Breast epithelium (tissue), 3 donors: ENCODE data around the gene SCPEP1.

Experiments used
- POLR2A ChIP-seq: fragments of 450-650 bp; IDR thresholded peaks from one replicate; pipeline ENCODE4 v1.6.1; 2016; ENCODE audit warnings: antibody characterized with exemption, mild to moderate bottlenecking, moderate library complexity
- POLR2AphosphoS5 ChIP-seq, 3 donors: sonication (generic); formaldehyde crosslinking; IDR thresholded peaks; one replicate each; pipeline ENCODE4 v1.6.1; 2017; ENCODE audit warnings: antibody characterized with exemption in 3 of 3
- TF ChIP-seq, protein P1 (sequence below), 3 donors: fragments of 450-650 bp; IDR thresholded peaks; one replicate each; pipeline ENCODE4 v1.5.1; 2016 to 2017; ENCODE audit warnings: antibody characterized with exemption in 3 of 3, mild to moderate bottlenecking in 3 of 3, moderate library complexity in 3 of 3

DNA sequence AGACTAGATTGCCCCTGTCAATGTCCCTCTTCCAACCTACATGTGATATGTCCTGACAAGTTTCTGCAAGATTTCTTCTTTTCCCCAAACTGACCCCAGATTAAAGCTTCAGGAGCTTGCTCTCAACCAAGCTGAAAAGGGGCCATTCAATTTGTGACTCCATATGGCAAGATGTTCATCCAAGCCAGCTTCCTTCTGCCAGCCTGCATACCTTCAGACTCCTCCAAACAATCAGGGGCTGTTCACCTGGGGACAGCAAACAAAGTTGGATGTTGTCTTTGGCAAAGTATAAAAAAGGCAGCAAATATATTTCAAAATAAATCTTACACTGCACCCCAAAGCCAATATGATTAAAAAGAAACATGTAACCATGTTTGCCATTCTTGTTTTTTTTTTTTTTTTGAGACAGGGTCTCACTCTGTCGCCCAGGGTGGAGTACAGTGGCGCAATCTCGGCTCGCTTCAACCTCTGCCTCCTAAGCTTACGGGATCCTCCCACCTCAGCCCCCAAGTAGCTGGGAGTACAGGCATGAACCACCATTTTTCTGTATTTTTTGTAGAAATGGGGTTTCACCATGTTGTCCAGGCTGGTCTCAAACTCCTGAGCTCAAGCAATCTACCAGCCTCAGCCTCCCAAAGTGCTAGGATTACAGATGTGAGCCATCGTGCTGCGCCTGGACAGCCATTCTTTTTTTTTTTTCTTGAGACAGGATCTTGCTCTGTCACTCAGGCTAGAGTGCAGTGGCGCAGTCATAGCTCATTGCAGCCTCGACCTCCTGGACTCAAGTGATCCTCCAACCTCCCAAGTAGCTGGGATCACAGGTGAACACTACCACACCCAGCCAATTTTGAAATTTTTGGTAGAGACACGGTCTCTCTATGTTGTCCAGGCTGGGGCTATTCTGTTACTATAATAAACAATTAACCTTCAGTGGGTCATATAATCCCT lies 57.1 kb downstream of the SCPEP1 start:
- TF ChIP-seq, protein P1, sequence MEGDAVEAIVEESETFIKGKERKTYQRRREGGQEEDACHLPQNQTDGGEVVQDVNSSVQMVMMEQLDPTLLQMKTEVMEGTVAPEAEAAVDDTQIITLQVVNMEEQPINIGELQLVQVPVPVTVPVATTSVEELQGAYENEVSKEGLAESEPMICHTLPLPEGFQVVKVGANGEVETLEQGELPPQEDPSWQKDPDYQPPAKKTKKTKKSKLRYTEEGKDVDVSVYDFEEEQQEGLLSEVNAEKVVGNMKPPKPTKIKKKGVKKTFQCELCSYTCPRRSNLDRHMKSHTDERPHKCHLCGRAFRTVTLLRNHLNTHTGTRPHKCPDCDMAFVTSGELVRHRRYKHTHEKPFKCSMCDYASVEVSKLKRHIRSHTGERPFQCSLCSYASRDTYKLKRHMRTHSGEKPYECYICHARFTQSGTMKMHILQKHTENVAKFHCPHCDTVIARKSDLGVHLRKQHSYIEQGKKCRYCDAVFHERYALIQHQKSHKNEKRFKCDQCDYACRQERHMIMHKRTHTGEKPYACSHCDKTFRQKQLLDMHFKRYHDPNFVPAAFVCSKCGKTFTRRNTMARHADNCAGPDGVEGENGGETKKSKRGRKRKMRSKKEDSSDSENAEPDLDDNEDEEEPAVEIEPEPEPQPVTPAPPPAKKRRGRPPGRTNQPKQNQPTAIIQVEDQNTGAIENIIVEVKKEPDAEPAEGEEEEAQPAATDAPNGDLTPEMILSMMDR (IDR thresholded peaks at IDR 0.05) = no peak
- no peak for TF ChIP-seq POLR2A
- no peak for TF ChIP-seq POLR2AphosphoS5 (IDR thresholded peaks at IDR 0.05)
